GM23338 (cell line): ENCODE measurements around the gene CCDC134.

Experiments
- CREB1 ChIP-seq: fragments of 250-450 bp; sonication (Bioruptor Pico); IDR thresholded peaks from 2 replicates; pipeline ENCODE4 v1.5.0; 2020; ENCODE audit warnings: low read depth, mild to moderate bottlenecking, moderate library complexity
- CTCF ChIP-seq, 2 experiments: fragments of 200-600 bp in 1 of 2; sonication (generic) in 1 of 2; conservative IDR thresholded peaks; 2 replicates each; pipeline versions ENCODE4 v1.5.1 to v1.6.1; 2016 to 2017; ENCODE audit warnings: antibody characterized with exemption in 2 of 2, low read depth in 2 of 2, mild to moderate bottlenecking in 2 of 2, moderate library complexity in 1 of 2
- EZH2 ChIP-seq: fragments of 200-600 bp; sonication (generic); IDR thresholded peaks from one replicate; pipeline ENCODE4 v1.8.0; 2017; ENCODE audit warnings: antibody characterized with exemption, mild to moderate bottlenecking, low read depth; ENCODE audit not compliant: unreplicated experiment
- EZH2phosphoT487 ChIP-seq: fragments of 200-600 bp; sonication (generic); IDR thresholded peaks from one replicate; pipeline ENCODE4 v1.8.1; 2018; ENCODE audit warnings: antibody characterized with exemption; ENCODE audit not compliant: unreplicated experiment
- JUNB ChIP-seq: IDR thresholded peaks from one replicate; pipeline ENCODE4 v1.6.1; 2016; ENCODE audit warnings: antibody characterized with exemption; ENCODE audit not compliant: unreplicated experiment
- POLR2AphosphoS5 ChIP-seq: IDR thresholded peaks from 2 replicates; pipeline ENCODE4 v1.6.1; 2016; ENCODE audit warnings: antibody characterized with exemption, low read depth
- ZNF331 ChIP-seq: fragments of 250-450 bp; sonication (Bioruptor Pico); IDR thresholded peaks from 2 replicates; pipeline ENCODE4 v1.5.0; 2020; ENCODE audit warnings: low read depth, mild to moderate bottlenecking, moderate library complexity

- no peak for TF ChIP-seq CTCF (conservative IDR thresholded peaks at IDR 0.05; ENCODE audit: low read depth in 2 of 2)
- TF ChIP-seq JUNB, result no peak
- no peak for TF ChIP-seq EZH2phosphoT487
- TF ChIP-seq POLR2AphosphoS5, result no peak
- TF ChIP-seq ZNF331, result no peak
- TF ChIP-seq EZH2, result no peak
- TF ChIP-seq CREB1, result no peak
These were observed 45.9 kb downstream of the CCDC134 start for GRCh38 chr22:41846268-41846987.
